ENCODE results near the gene SV2C. TPM values are rescaled to one million over a fixed set of nuclear protein-coding genes. Genes with fewer than 3 reads are reported as not detected.

The SV2C gene
- total RNA-seq, 1 donor from 2014 or later, result 0.20 TPM

DNA sequence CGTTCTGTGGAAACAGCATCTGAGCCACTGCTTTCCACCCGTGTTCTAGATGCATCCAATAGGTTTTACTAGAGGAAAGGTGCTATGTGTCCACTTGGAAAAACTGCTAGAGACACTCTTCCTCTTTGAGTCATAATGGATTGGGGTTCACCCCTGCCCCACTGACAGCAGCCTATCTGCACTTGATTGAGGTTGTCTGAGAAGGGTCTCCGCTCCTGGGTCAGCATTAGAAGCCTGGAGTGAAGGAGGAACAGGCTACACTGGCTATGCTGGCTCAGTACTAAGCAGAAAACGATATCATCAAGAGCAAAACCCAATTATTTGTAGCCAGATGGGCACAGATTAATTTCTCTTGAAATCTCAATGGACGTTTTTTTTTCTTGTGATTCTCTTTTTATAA lies 167.3 kb downstream of the SV2C start:
- no peak for DNase-seq (ENCODE audit: low spot score)

DNA sequence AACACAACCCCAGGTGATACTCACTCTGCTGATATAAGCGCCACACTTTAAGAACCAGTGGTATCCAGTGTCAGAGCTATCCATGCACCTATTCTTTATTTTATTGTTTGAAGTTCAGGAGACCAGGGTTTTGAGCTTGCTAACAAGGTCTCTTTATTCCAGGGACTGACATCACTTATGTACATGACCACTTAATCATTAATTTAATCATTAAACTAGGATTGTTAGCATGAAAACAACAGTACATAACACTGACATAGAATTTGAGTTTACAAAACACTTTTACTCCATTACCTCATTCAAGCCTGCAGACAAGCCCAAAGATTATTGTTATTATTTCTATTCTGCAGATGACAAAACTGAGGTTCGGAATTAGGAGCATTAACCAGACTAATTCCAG lies 168.5 kb downstream of the SV2C start:
- no peak for DNase-seq (ENCODE audit: low spot score)

DNA sequence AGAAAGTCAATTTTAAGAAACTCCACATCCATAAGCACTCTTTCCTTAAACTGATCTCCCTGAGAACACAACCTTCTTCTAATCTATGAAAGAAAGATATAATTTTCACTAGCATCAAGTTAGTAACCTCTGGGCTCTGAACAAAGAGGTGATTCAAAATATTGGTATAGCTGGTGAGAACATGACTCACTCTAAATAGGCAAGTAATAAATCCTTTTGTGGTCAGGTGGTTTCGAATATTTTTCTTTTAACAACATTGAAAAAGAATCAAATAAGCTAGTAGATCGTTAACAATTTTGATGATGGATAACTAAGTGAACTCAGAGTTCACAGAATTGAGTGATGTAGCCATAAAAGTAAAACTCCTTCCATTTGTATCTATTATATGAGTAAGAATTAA lies 169.3 kb downstream of the SV2C start:
- DNase-seq (ENCODE audit: low spot score), result no peak

DNA sequence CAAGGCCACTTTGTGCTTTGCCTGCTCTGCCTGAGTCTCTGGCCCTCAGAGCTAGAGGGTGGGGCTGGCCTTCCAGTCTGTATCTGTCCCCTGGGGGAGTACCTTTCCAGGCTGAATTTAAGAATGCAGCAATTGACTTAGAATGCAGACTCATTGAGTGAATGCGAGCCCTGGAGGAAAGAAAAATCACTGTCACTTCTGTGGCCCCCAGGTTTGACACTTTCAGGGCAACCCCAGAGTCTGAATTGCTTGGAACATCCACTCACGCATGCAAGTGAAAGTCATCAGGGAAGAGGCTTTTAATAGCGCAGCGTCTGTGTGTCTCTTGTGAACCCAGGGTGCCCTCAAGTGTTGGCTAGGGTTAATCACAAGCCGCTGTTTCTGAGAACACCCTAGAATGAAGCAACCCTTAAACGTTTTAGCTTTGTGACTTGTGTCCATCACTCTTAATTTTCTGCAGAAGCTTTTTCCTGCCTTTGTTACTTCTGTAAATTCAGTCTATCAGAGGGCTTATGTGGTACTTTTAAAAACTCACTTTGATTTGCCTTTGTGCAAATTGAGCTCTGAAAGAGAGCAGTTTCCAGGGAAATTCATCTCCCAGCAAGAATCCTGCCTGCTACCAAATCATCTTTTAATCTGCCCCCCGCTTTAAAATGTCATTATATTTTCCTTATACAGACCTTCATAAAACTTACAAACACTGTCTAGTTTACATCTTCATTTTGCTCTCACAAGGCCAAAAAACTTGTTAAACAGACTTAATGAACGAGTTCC lies 173.1 kb downstream of the SV2C start:
- peak; percentile 68 for DNase-seq (ENCODE audit: low spot score)

DNA sequence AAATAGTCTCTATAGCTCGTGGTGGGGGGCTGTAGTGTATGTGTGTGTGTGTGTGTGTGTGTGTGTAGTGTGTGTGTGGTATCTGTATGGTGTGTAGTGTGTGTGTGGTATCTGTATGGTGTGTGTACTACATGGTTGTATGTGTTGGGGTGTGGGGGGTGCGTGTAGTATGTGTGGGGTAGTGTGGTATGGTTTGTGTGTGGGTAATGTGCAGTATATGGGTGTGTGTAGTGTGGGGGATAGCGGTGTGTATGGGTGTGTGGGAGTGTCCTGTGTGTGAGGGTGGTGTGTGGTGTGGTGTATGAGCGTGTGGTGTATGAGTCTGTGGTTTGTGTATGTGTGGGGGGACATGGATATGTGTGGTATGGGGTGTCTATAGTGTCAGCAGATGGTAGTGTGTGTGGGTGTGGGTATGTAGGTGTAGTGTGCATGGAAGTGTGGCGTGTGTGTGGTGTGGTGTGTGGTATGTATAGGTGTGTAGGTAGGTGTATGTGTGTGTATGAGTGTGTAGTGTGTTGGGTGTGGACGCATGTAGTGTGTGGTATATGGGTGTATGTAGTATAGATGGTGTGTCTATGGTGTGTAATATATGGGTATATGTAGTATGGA lies 174.1 kb downstream of the SV2C start:
- no peak for DNase-seq (ENCODE audit: low spot score)

DNA sequence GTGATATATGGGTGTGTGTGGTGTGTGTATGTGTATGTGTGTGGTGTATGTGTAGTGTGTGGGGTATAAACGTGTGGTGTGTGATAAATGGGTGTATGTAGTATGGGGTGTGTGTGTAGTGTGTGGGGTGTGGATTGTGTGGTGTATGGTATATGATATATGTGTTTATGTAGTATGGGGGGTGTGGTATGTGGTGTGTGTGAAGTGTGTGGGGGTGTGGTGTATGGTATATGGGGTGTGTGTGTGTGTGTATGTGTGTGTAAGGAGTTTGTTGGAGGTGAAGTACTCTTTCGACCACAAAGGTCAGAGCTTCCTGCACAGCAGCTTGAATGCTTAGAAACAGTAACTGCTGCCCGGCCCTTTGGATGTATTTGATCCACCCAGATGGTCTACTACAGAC lies 174.7 kb downstream of the SV2C start:
- DNase-seq (ENCODE audit: low spot score), result no peak

DNA sequence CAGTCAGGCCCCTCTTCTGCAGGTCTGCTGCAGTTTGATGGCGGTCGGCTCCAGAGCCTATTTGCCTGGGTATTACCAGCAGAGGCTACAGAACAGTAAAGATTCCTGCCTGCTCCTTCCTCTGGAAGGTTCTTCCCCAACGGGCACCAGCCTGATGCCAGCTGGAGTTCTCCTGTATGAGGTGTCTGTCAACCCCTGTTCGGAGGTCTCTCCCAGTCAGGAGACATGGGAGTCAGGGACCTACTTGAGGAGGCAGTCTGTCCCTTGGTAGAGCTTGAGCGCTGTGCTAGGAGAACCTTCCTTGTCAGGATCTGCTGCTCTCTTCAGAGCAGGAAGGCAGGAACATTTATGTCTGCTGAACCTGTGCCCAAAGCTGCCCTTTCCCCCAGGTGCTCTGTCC lies 181.5 kb downstream of the SV2C start:
- no peak for DNase-seq (ENCODE audit: low spot score)

DNA sequence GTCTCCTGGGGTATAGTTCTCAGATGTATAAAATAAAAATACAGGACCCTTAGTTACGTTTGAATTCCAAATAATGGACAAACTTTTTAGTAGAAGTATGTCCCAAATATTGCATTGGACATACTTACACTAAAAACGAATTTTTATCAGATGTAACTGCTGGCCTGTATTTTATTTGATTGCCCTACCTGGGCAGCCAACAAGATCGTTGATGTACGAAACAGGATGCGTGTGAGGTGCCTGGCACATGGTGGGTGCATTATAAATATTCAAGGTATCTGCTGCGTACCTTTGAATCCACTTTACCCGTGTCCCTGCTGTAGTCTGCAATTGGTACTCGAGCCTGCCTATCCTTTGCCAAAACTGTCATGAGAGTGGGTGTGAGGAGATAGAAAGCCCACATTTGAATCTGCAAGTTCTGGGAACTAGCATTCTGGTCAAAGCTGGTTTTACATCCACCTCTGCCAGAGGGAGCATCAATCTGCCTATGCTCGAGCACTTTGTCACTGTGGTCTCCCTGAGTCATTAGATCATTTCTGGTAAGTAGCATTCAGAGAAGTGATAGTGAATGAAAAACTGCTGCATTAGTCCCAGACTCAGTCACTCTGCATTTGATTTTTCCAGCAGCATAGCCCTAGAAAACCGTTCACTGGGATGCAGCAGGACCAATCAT lies 186.2 kb downstream of the SV2C start:
- DNase-seq (ENCODE audit: low spot score), result no peak

DNA sequence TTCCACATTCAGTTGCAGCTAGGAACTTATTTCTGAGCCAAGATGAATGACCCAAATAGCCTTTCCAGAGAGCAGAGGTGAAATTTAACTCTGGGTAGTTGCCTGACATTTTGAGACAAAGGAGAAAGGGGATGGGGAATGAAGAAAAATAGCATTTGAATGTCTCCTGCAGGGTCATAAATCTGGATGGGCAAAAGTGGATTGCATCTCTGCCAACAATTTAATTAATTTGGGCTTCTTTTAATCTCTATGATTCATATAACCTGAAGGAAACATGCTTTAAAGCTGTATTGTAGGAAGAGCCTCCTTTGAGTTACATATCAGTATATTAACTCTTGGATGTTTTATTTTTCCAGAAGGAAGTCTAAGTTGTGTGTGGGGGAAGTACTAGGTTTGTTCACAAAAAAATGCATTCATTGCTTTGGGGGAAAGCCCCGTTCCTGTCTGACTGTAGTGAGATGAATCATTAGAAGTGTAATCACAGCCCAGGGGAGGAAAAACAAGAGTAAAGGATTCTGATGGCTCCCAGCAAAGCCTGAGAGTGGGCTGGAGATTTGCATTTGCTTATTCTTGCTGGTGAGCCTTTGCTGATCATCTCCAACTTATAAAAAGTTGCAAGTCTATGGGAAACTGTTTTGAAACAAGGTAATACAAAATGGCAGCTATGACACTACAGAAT lies 186.9 kb downstream of the SV2C start:
- no peak for DNase-seq (ENCODE audit: low spot score)

DNA sequence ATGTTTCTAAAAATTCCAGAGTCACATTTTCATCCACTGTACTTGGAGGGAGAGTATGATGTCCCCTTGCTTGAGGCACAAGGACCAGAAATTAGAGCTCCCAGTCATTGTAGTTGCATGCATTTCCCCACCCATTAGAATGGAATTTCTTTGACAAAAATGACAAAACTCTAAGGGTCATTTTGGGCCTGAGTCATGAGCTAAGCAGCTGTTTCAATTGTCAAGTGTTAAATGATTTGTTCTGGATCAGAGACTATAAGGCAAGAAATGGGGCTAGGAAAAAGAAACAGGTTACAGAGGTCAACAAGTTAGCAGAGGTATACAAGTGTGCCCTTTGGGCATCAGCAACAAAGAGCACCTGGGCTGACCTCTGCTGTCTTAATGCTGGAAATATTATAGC lies 188.7 kb downstream of the SV2C start:
- DNase-seq (ENCODE audit: low spot score), result no peak

DNA sequence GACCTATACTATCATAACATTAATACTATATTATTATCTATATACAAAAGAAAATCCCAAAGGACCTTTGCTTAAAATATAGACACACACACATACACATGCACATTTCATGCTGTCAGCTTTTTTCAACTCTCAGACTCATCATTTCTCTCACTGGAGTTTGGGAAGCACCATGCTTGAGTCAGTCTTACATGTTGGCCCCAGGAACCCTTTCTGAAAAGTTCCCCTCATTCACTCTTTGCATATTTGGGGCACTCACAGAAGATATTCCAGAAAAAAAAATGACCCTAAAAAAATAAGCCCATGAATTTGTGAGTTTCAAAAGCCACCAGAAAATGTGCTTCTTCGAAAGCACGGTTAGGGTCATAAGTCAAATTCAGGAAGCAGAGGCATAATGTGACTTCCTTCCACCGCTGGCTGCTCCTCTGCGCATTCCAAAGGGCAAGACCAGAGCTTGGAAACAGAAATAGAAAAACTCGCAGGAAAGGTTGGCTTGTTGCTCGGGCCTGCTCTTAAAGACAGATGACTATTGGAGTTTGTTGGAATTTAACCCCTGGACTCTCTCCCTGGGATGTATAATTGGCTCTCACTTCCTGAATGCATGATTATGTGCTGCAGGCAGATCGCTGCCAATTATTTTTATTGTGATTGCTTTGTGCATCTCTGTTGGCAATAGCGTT lies 190.2 kb downstream of the SV2C start:
- DNase-seq (ENCODE audit: low spot score), result peak; percentile 70

DNA sequence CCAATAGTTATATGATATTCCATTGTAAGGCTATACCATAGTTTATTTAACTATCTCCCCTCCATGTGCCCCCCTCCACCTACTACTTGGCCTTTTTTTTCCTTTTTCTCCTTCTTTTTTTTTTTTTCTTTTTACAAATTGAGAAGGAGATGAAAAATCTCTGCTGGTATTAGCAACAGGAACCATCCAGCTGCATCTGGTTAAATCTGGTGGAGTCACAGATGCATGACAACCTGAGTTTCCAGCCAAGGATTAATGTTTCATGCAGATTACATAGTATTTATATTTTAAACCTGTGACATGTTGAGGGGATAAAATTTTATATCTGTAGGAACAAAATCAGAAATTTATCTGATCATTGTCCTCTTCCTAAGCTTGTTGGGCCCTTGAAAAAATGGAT lies 191.4 kb downstream of the SV2C start:
- no peak for DNase-seq (ENCODE audit: low spot score)

DNA sequence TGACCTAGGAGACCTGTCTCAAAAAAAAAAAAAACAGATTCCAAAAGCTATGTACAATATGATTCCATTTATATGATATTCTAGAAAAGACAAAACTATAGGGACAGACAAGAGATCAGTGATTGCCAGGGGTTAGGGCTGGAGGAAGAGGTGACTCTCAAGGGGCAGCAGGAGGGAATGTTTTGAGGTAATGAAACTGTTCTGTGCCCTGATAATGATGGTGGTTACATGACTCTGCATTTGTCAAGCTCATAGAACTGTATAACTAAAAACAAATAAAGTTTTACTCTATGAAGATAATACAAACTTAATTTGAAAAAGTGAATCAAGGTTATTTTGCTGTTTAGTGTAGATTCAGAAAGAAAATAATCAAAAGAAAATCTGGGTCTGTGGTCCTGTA lies 194.6 kb downstream of the SV2C start:
- DNase-seq (ENCODE audit: low spot score), result no peak

DNA sequence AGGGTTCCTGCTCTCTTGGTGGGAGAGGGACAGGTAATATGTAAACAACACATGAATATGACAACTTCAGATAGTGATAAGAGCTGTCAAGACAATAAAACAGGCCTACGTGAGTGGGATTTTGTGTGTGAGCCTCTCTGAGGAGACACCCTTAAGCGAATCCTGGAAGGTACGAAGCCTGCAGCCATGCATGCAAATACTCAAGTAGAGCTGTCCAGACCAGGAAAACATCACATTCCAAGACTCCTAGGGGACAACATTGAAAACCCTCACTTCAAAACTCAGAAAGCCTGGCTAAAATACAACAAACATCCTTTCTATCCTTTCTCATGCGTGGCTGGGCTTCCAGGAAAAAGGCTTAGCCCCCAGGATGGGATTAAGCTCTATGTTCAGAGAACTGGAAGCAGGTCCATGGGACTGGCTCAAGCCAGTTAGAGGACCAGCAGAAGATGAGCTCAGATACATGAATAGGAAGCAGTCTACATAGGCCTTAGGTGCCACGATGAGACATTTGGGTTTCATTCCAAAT lies 195.1 kb downstream of the SV2C start:
- no peak for DNase-seq (ENCODE audit: low spot score)

DNA sequence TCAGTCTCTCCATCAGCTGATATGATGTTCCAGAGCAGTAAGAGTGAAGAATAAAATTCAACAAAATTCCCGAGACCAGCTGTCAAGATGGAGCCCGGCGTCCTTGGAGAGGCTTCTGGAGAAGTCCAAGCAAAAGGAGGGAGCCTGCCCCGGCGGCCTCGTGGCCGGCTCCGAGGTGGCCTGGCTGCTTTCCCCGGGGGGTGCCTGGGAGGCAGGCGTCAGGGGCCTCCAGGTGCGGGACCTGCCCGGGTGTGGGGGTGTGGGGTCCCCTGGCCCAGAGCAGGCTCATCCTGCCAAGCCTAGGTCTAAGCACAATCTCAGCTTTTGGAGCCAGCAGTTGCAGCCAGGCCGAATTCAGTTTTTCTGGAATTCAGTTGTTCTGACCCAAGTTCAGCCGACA lies 197.3 kb downstream of the SV2C start:
- DNase-seq (ENCODE audit: low spot score), result no peak

DNA sequence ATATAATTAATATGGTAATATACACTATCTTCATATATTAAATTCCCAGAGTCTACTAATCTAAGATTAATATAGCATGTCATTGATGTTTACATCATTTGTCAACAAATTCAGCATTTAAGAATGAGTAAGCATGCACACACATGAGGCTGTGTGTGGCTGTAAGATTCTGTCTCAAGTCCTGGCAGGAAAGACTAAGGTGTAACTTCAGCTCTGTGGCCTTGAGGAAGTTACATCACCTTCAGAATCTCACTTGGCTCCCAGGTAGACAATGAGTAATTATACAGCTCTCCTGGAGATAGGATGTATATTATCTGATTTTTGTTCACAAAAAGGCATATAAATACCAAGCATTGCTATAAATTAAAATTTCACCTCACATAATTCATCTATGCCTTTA lies 200.5 kb downstream of the SV2C start:
- DNase-seq (ENCODE audit: low spot score), result peak; percentile 28

DNA sequence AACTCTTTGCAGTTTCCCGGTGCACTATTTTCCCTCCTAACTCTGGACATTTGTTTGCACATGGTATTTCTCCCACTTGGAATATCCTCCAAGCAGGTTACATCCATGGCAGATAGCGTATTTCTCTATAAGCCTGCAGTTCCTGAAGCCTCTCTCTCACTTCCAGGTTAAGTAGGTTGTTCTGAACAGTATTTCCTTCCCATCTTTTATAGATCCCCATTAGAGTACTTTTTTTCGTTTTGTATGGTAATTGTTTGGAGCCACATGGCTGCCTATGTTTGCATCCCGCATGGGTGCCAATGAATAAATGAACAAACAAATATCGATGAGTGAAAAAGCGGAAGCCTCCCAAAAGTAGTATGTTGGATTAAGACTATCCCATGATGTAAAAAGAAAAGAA lies 206.5 kb downstream of the SV2C start:
- DNase-seq (ENCODE audit: low spot score), result no peak

DNA sequence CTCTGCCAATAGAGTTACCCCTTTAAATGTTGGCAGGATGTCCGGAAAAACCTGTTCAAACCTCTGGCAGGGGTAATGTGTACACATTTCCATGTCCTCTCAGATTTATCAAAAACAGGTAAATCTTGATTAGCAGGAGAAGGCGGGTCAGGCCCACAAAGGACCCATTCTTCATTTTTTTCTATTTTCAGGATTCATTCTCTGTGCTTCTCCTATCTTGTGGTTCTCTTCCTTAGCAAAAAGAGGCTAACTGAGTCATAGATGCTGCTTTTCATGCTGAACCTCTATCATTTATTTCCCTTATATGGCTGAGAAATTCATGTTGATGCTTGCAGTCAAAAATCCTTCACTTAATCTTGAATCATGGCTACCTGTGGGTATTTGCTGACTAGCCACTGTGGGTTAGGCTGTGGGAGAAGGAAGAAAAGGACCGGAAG lies 207.2 kb downstream of the SV2C start:
- DNase-seq (ENCODE audit: low spot score), result no peak

DNA sequence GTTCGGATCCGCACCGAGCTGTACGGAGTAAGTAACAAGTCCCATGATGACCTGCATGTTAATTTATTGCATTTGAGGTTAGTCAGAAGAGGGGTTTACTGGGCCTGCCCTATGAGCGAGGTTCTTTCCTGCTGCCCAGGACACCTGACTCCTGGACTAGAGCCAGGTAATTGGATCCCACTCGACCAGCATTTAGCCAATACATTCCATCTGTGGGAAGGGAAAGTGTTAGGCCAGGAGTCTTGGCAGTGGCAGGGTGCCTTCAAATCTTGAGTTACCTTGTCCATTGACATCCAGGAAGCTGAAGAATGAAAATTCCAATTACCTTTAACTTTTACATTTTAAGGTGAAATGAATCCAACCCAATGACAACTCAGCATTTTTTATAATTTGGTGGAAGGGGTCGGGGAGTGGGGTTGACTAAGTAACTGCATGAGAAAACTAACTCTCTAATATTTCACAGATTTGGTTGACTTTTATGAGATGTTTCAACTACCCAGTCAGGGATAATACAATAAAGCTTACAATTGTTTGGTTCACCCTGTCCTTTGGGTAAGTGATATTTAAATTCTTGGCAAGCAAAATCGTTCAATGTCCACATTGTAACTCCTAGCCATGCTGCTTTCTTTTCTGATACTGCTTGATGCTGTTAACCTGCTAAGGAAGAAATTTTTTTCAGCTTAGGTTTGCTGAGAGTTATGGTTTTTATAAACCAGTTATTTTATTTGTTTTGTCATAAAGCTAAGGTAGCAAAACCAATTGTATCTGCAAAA lies 208.3 kb downstream of the SV2C start:
- DNase-seq (ENCODE audit: low spot score), result peak; percentile 34

DNA sequence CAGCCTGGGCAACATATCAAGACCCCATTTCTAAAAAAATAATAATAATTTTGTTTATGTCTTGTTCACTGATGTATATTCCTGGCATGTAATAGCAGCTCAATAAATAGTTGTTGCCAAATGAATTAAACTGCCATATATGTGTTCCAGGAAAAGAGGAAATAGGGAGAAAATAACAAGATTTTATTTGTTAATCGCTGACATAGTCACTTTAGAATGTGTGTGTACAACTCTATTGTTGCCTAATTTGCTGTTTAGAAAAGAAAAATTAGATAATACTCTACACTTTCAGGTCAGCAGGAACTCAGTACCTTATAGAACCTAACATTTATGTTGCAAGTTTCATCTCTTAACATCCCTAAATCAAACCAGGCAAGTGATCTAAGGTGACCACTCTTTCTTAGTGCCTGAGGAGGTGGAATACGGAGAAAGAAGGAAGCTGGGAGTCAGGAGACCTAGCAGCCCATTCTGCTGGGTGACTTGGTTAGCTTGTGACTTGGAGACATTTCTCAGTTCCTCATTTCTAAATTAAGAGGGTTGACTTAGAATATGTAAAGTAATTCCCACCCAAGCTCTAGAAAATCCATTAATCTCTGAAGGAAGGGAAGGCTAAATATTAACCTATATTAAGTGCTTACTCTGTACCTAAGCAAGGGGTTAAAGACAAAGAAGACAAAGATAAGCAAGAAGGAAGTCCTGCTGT lies 209.6 kb downstream of the SV2C start:
- no peak for DNase-seq (ENCODE audit: low spot score)
